Activated CD4-positive, alpha-beta T cell treated with anti-CD3 and anti-CD28 coated beads for 1 hour (primary cell): ENCODE results near the gene ABLIM1.

Experiments used
- DNase-seq: peaks from one replicate; pipeline ENCODE4 v3.0.0-alpha.2; 2020

ABLIM1 gene

GRCh38 chr10:114402871-114403540, 255.1 kb downstream of the ABLIM1 start:
- DNase-seq: no peak

- DNase-seq: no peak
These were observed 255.8 kb downstream of the ABLIM1 start for GRCh38 chr10:114402233-114402632.

- no peak for DNase-seq
These were observed 256.8 kb downstream of the ABLIM1 start for GRCh38 chr10:114401195-114401791.

GRCh38 chr10:114400091-114400490, 258.0 kb downstream of the ABLIM1 start:
- DNase-seq: no peak

DNA sequence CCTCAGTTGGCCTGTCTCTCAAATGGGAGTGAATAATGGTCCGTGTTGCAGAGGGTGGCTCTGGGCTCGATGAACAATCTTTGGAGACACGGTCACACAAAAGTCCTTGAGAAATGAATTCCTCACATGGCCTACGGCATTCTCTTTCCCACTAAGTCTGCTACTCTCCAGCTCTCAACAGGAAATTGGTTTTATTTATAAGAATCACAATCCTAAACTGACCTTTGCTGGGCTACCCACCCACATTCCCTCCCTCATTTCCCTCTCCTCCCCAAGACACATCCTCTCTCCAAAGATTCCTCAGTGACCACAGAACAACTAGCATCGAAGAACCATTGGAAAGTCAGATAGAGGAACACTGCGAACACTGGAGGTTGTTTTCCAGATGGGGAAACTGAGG, 258.5 kb downstream of the ABLIM1 start:
- no peak for DNase-seq

DNA sequence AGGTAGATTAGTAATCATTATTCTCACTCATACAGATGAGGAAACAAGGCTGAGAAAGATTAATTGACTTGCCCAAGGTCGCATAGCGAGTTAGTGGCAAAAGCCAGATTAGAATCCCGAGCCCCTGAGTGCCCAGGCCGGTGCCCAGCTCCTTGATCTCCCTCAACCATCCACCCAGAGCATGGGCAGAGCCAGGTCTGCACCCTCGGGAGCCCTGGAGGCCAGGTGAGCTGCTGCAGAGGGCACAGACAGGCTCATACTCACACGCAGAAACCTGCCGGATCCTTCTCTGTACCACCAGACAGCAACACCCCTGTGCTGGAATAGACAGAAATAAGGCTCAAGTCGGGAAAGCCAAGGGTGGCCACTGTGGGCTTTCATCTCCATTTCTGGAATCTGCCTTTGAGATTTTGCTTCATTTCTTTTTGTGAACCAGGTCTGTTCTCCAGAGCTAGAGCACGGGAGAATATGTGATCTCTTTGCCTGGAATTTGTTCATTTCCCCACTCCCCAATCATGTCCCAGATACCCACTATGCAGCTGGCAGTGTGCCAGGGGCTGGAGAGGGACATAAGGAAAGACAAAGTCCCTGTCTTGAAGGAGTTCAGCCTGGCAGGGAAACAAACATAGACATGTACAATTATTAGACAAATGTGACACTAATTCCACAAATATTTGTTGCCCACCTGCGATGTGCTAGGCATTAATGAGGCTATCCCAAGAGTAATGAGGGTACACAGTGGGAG, 259.3 kb downstream of the ABLIM1 start:
- DNase-seq: no peak

DNA sequence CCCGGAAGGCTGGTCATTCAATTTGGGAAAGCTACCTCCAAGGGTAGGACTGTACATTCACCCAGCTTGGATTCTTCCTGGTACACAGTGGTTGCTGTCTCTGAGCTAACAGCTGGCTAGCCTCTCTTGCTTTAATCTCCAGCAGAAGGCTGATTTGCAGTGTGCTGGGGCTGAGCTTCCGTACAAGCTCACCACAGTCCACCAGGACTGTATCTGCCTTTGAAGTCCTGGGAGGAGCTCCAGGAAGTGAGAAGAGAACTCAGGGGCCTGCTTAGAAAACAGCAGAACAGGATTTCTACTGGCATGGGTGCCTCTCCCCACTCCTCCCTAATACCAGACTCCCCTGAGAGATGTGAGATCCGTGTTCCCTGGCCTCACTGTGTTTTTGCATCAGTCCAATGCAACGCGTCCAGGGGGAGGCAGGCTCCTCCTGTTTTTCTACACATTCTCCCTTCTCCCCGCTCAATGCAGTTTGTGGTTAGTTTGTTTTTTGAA, 260.4 kb downstream of the ABLIM1 start:
- DNase-seq: no peak

DNA sequence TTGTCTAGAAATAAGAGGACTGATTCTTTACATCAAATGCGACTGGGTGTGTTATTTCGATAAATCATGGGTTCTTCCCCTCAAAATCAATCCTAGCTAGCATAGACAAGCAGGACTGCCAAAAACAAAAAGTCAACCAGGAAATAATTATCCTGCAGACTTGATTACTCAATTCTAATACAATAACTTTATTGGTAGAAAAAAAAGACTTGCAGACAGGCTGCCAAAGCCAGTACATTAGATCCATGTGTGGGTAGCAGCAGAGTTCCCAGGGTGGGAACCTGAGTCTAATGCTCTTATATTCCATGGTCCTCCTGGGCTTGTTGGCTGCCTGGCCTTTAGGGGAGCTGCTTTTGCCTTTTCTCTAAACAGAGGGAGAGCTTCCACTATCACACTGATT, 261.6 kb downstream of the ABLIM1 start:
- no peak for DNase-seq

DNA sequence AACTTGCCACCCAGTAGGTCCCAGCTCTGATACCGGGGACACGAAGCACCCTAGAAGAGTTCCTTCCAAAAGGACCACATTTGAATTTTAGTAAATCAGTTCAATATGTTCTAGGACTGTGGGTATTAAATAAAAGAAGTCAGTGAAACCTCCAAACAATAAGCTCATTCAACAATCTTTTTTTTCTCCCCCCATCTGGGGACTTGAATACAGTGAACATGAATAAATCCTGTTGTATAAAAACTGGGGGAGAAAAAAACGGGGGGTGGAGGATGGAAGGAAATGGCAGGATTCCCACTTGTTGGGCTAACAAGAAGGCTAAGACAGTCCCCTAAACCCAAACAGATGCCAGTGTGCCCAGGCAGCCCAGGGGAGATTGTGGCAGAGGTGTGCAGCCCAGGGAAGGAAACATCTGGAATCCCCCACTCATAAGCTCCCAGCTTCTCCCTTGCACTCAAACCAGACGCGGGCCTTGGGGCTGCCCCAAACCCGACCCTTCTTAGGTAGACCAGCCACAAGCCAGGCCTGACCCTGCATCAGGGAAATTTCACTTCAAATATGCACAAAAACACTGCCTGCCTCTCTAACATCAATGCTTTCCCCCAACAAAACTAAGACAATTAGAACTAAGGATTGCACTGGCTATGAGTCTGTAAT, 262.6 kb downstream of the ABLIM1 start:
- no peak for DNase-seq

DNA sequence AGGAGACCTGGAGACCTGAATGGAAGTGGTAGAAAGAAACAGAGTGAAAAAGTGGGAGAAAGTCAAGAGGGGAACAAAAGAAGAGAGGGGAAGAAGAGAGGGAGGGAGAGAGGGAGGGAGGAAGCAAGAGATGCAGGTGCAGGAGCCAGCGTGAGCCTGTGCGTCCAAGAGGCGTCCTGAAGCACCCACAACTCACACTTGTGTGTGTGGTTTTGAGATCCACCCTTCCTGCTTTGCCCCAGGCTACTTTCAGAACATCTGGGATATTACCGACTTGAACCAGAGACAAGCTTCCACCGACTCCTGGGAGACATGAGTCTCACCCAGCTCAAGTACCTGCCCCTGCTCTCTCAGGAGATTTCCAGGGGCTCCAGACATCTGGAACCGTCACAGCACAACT, 263.5 kb downstream of the ABLIM1 start:
- no peak for DNase-seq

GRCh38 chr10:114393886-114394285, 264.2 kb downstream of the ABLIM1 start:
- DNase-seq: no peak

DNA sequence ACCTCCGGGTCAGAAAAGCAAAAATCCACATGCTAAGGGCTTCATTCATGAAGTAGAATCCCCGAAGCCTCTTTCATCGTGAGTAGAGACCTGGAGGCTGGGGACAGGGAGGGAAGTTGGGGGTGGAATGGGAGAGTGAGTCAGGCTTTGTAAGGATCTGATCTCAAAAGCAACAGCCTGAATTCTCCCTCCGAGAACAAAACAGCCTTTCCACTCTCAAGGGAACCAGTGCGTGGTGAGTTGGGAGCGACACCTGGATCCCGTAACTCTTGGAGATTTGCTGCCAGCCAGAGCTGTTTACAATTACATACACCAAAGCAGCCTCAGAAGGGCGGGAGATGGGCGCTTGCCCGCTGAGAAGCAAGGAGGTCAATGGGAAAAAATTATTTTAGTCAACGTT, 264.6 kb downstream of the ABLIM1 start:
- DNase-seq: no peak

DNA sequence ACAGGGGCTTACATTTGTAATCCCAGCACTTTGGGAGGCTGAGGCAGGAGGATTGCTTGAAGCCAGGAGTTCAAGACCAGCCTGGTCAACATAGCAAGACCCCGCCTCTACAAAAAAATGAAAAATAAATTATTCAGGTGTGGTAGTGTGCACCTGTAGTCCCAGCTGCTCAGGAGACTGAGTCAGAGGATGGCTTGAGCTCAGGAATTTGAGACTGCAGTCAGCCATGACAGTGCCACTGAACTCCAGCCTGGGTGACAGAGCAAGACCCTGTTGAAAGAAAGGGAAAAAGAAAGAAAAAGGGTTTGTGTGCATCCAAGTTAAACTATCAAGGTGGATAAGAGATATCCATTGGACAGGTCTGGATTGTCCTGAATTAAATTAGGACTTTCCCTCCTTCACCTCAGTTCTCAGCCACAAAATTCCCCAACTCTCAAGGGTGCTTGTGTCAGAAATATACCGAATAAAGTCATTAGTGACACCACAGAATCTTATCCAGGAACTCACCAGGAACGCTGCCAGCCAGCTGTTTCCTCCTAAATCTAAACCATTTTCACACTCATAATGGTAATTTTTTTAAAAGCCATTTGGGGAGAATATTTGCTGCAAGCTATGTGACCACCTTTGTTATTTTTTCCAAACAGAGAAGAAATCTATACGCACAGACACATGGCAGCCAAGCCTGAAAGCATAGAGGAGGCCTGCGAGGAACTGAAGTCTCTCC, 265.8 kb downstream of the ABLIM1 start:
- DNase-seq: no peak

- DNase-seq: no peak
These were observed 266.5 kb downstream of the ABLIM1 start for GRCh38 chr10:114391599-114391998.

GRCh38 chr10:114389426-114389825, 268.6 kb downstream of the ABLIM1 start:
- DNase-seq: no peak

DNA sequence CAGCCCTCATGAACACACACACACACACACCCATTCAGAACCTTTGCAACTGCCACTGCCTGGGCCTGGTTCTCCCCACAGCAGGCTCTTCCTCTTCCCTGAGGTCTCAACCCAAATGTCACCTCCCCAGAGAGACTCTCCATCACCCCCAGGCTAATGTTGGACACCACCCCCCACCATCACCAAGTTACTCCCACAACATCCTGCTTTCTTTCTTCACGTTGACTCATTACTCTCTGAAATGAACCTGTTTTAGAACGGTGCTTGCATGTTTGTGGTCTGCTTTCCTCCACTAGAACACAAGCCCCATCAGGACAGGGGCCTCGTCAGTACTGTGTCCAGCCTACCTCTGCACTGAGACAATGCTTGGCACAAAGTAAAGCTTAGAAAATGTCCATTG, 269.8 kb downstream of the ABLIM1 start:
- DNase-seq: no peak

DNA sequence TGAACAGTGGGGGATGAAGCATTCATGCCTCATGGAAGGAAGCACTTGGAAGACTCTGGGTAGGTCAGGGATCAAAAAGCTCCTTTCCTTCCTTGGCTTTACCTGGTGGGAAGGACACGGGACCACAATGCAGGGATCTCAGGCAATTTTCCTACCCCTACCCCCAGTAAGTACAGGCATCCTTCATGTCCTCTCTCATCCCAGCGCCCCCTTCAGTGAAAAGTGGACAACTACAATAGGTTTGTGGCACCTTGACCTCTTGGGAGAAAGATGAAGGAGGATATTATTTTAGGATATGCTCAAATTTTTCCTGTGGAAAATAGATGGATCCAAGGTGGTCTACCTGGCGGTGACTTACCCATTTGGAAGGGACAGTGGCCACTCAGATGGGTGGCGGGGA, 270.3 kb downstream of the ABLIM1 start:
- no peak for DNase-seq

DNA sequence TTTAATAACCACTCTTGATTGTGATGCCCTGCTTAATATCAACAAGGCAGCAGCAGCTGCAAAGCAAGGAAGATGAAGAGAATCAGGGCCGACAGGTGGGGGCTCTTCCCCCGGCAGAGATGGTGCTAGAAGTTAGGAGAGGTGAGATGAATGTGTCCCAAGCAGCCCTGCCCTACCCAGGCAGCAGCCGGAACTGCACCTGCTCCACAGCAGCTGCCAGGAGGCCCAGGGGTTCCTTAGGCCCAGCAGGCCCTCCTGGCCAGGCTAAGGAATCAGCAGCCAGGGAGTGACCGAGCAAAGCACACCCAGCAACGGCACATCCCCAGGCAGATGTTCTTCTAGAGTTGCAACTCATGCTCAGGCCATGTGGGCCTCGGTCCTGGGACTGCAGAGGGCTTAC, 271.6 kb downstream of the ABLIM1 start:
- no peak for DNase-seq

GRCh38 chr10:114385557-114385956, 272.5 kb downstream of the ABLIM1 start:
- DNase-seq: no peak

DNA sequence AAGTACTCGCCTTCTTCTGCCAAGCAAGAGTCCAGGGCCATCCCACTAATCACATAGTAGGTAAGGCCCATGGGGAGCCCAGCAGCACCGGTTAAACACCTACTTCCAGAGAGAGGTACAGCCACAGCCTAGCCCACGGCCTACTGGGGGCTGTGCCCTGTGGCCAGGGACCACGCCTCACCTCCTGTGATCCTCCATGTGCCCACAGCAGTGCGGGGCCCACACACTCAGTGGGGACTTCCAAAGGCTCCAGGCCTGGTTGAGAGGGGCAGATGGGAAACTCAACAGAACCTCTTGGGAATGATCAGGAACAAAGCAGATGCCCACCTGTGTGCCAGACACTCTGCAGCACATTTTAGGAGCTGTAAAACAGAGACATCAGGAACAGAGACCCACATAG, 273.5 kb downstream of the ABLIM1 start:
- no peak for DNase-seq

DNA sequence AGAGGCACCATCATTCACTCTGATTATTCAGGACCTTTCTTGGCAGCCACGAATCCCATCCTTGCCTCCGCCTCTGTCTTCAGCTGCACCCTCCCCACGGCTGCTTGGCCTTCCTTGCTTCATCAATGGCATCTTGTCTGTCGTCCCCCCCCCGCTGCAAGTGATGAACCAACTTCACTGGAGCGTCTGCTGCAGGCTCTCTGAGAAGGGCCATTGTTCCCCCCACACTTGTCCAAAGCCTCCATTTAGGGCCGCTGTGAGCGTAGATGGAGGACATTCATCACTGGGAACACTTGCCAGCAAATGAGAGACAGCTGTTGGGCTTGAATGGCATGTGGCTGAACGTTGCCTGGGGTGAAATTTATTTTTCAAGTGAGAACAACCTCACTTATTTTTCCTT, 273.9 kb downstream of the ABLIM1 start:
- DNase-seq: no peak
